ENCODE data around the gene RAB3IL1.

RAB3IL1 gene

DNA sequence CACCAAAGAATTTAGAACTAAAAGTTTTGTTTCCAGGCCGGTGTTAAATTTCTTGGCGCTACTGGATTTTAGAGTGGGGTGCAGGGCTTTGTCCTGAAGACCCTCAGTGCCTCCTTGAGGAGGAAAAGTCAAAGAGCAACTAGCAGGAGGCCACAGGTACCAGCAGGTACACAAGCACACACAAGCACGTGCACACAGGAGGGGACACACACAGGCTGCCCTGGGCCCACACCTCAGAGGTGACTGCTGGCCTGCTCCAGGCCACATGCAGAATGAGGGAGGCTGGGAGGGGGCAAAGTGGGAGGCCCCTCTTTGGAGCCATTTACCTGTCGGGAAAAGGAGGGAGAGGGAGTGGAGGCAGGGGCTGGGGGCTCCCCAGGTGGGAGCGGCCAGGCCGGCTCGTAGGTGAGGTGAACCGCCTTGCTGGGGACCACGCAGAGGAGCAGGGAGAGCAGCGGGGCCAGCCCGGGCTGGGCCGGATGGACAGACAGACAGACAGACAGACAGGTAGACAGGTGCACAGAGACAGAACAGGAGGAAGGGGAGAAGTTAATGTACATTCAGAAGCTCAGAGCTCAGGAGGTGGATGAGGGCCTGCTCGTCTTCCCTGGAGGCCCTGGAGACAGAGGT is 12.2 kb downstream of the RAB3IL1 start:
- no peak for DNase-seq (ENCODE audit: low read depth)

DNA sequence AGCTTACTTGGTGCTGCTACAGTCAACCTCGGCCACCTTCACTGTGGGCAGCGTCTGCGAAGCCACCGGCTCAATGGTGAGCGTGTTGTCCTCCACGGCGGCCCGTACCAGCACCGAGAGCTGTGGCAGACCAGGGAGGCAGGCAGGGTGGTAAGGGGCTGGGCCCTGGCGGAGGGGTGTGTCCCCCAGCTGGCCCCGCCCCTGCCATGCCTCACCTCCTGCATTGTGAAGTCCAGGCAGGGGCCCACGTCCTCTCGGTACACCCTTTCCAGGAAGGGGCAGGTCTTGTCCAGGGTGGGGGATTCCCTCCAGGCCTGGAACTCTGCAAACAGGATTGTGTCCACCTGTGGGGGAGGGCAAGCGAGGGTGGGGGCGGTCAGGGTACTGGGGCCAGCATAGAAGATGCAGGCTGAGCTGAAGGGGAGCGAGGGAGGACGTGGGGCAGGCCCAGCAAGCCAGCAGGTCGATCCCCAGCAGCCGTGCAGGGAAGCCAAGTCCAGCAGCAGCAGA is 12.8 kb downstream of the RAB3IL1 start:
- no peak for DNase-seq (ENCODE audit: low read depth)

GRCh38 chr11:61903845-61904244 is 13.5 kb downstream of the RAB3IL1 start:
- no peak for DNase-seq (ENCODE audit: low read depth)

DNA sequence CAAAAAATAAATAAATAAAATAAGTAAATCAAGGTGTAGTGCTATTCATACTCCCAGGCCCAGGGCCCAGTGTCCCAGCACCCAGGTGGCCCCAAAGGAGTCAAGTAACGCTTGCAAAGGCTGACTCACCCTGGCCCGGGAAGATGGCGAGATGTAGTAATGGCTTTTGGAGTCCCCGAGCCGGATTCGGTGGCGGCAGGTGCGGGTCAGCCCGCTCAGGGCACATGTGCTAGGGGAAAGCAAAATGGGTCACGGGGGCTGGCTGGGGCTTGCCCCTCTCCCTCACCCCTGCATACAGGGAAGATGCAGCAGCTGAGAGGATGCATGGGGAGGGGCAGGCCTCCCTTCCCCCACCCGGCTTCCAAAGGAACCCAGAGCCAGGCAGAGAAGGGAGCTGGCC is 15.1 kb downstream of the RAB3IL1 start:
- no peak for DNase-seq (ENCODE audit: low read depth)

GRCh38 chr11:61901397-61901796 is 16.0 kb downstream of the RAB3IL1 start:
- no peak for DNase-seq (ENCODE audit: low read depth)

- DNase-seq (ENCODE audit: low read depth): no peak
Measured at GRCh38 chr11:61900251-61900650, 17.1 kb downstream of the RAB3IL1 start.

GRCh38 chr11:61899146-61899841 is 18.1 kb downstream of the RAB3IL1 start:
- DNase-seq (ENCODE audit: low read depth): peak; percentile 75

DNA sequence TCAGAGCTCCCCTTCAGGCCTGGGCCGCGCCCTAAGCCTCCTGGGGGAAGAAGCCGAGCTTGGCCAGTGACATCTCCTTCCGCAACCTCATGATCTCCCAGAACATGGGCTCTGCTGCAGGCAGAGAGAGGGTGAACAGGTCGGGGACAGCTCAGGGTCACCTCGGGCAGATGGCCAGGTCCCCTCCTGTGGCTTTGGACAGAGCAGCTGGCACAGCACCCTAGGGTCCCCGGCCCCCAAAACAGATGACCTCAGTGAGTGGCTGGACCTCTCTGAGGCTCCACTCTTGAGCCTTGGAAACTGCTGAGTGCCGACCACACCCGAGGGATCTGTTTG is 19.2 kb downstream of the RAB3IL1 start:
- DNase-seq (ENCODE audit: low read depth): no peak

DNA sequence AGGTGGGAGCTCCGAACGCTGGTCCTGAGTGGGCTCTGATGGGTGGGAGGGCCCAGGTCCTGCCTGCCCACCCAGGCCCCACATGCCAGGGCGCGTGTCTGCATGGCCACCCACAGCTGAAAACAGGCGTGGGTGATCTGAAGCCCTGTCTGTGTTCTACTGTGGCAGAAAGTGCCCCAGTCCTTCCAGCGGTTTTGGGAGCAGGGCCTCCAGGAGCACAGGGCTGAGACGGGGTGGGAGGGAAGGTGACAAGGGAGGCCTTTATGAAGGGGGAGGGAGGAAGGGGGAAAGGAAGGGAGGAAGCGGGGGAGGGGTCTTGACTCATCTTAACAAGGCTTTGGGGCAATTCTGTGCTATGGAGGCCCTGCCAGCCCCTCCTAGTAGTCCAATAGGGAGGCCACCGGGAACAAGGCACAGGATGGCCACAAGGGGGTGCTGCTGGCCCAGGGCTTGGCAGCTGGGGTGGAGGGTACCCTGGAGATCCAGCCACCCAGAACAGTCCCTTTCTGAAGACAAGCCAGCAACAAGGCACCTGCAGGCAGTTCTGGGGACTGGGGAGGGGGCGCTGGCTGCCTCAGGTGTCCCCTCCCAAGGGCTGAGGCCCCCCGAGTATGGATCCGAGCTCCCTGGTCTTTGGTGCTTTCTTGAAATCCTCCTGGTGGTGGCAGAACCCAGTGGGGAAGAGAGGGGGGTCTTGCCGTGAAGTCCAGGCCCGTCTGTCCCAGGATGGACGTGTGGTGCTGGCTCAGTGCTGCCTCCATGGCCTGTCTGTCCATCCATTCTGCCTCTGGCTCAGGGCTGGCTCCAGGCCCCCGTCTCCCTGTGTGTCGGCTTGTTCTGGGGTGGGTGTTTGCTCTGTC is 19.7 kb downstream of the RAB3IL1 start:
- DNase-seq (ENCODE audit: low read depth): peak; percentile 39

DNA sequence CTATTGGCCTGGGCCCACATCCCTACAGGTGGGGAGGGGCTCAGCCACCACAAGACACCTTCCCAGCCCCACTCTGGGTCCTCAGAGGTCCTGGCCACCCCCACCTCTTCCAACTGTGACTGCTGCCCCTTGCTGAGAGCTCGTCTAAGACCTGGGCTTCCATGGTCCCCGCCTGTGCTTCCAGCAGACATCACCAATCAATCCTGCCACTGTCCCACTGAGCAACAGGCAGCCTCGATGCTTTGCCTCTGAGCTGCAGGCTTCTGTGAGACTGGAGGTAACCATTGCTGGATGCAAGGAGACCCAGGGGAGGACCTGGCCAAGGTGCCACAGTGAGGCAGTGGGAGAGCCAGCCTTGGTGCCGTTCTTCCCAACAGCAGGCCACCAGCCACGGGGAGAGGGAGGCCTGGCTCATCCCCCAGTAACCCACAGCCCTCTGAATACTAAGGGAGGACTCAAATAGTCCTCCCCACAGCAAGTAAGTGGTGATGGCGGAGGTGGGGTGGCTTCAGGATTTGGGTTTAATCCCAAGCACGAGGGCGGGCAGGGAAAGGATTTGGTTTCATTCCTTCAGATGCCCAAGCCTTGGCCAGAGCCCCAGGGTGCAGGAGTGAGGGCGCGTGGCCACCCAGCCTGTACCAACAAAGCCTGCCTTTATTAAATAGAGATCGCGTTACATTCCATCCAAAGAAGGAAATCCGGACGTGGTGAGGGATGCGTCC is 20.5 kb downstream of the RAB3IL1 start:
- no peak for DNase-seq (ENCODE audit: low read depth)

- DNase-seq (ENCODE audit: low read depth): no peak
Measured at GRCh38 chr11:61895718-61896059, 21.7 kb downstream of the RAB3IL1 start.

GRCh38 chr11:61895046-61895717 is 22.2 kb downstream of the RAB3IL1 start:
- no peak for DNase-seq (ENCODE audit: low read depth)

DNA sequence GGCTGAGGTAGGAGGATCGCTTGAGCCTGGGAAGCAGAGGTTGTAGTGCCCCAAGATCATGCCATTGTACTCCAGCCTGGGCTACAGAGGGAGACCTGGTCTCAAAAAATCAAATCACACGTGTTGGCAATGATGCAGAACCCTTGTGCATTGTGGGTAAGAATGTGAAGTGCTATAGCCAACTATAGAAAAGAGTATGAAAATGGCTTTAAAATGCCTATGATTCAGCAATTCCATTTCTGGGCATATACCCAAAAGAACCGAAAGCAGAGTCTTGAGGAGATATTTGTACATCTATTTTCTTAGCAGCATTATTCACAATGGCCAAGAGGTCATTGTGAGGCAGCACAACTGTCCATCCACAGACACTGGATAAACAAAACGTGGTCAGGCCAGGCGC is 23.4 kb downstream of the RAB3IL1 start:
- no peak for DNase-seq (ENCODE audit: low read depth)

GRCh38 chr11:61892085-61892370 is 25.3 kb downstream of the RAB3IL1 start:
- DNase-seq (ENCODE audit: low read depth): no peak

- peak; percentile 72 for DNase-seq (ENCODE audit: low read depth)
Measured at GRCh38 chr11:61891331-61892084, 25.9 kb downstream of the RAB3IL1 start, which contains the start of gene FADS3. FADS3 (minus strand) TSS chr11:61891545; CDS start chr11:61891381, 164 bp downstream.

GRCh38 chr11:61890529-61891330 is 26.6 kb downstream of the RAB3IL1 start:
- DNase-seq (ENCODE audit: low read depth): peak; percentile 16

DNA sequence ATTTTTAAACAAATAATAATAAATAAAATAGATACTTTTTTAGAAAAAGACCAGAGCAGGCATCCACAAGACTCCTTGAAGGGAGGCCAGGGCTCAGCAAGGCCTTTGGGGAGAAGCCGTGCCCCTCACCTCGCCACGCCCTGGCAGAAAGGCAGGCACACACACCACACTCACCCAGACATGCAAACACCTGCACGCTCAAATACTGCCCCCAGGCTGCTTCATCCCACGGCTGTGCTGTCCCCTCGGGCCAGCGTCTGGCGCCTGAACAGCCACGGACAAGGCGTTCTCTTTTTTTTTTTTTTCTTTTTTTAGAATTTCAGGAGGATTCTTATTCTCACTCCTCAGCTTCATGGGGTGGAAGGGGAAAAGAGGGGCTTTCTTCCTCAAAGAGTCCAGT is 27.5 kb downstream of the RAB3IL1 start:
- no peak for DNase-seq (ENCODE audit: low read depth)

DNA sequence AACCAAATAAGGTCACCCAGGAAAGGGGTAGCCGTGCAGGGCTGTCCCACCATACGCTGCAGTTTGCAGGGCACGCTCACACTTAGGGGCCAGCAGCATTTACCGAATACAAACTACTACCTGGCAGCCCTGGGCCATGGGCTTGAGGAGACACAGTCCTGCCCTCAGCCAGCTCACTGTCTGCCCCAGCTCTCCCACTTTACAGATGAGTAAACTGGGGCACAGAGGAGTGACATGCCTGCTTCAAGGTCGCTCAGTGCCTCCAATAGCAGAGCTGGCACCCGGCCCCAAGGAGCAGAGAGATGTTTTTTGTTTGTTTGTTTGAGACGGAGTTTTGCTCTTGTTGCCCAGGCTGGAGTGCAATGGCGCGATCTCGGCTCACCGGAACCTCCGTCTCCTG is 28.8 kb downstream of the RAB3IL1 start:
- no peak for DNase-seq (ENCODE audit: low read depth)

DNA sequence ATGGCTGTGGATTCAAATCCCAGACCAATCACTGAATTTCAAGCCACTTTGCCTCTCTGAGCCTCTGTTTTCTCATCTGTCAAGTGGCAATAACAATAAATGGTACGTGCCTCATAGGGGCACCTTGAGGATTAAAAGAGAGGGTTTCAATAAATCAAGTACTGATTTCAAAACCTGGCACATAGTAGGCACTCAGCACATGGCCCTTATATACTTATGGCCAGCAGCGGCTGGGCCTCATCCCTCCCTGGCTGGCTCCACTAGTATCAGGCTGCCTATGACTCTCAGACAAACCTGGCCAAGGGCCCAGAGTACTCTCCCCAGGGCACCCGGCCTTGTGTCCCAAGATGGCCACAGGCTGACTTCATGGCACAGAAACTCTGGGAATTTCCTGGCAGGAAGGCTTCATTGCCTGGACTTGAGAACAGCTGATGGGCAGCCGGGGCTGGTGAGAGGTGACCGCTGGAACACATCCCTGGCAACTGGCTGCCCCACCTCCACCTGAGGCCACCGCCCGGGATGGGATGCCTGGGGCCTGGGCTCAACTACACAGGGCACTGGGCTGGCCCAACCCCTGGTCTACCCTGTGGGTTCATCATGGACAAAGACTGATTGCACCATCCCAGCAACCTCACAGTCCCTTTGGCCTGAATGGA is 29.4 kb downstream of the RAB3IL1 start:
- no peak for DNase-seq (ENCODE audit: low read depth)

DNA sequence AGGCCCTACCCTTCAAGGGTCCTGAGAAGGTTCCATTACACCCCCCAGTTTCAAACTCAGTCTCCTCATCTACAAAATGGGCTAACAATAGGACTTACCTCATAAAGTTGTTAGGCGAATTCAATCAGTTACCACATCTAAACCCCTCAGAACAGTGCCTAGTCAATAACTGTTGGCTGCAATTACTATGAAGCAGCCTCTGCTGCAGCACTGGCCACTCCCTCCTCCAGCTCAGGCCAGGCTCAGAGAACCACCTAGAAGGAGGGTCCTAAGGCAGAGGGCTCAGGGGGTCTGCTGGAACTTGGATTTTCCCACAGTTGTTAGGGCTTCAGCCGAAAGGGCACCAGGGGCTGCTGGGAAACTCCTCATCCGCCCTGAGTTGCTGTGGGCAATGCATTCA is 30.7 kb downstream of the RAB3IL1 start:
- DNase-seq (ENCODE audit: low read depth): no peak
